Spleen (tissue), 11 donors: Measurements from ENCODE around the gene NPHP3. TPM values are rescaled to one million over a fixed set of nuclear protein-coding genes. Genes with fewer than 3 reads are reported as not detected.

ENCODE experiments used
- DNase-seq: peaks from one replicate; pipeline ENCODE4 v3.0.0-alpha.2; 2020
- H3K27ac ChIP-seq, 8 donors: fragments of 200-600 bp; sonication (generic) in 7 of 8; 1 replicate in 4 of 8; 2 replicates in 4 of 8; pipeline versions ENCODE4 v1.5.0 to v1.8.0; 2016 to 2021; ENCODE audit warnings: inconsistent platforms in 4 of 8, mild to moderate bottlenecking in 4 of 8, moderate library complexity in 1 of 8
- H3K27me3 ChIP-seq, 7 donors: fragments of 200-600 bp; sonication (generic) in 6 of 7; replicated peaks in 1 of 7; 1 replicate in 4 of 7; 2 replicates in 3 of 7; pipeline versions ENCODE4 v1.5.0 to v1.8.0; 2016 to 2021; ENCODE audit warnings: inconsistent platforms in 3 of 7, mild to moderate bottlenecking in 1 of 7
- H3K36me3 ChIP-seq, 6 donors: fragments of 200-600 bp; sonication (generic) in 5 of 6; 1 replicate in 4 of 6; 2 replicates in 2 of 6; pipeline versions ENCODE4 v1.5.0 to v1.8.0; 2016 to 2021; ENCODE audit warnings: inconsistent platforms in 2 of 6
- H3K4me1 ChIP-seq, 6 donors: fragments of 200-600 bp; sonication (generic) in 5 of 6; 1 replicate in 3 of 6; 2 replicates in 3 of 6; pipeline versions ENCODE4 v1.5.0 to v1.8.0; 2016 to 2021; ENCODE audit warnings: inconsistent platforms in 3 of 6
- H3K4me3 ChIP-seq, 8 donors: fragments of 200-600 bp; sonication (generic) in 7 of 8; 1 replicate in 4 of 8; 2 replicates in 4 of 8; pipeline versions ENCODE4 v1.5.0 to v1.8.0; 2016 to 2021; ENCODE audit warnings: inconsistent platforms in 4 of 8, mild to moderate bottlenecking in 4 of 8, moderate library complexity in 2 of 8
- H3K9me3 ChIP-seq, 8 donors: fragments of 200-600 bp; sonication (generic) in 7 of 8; 1 replicate in 4 of 8; 2 replicates in 4 of 8; pipeline versions ENCODE4 v1.5.0 to v1.8.0; 2016 to 2021; ENCODE audit warnings: inconsistent platforms in 4 of 8
- POLR2A ChIP-seq, 3 donors: fragments of 450-650 bp; IDR thresholded peaks; one replicate each; pipeline ENCODE4 v1.5.1; 2017; ENCODE audit warnings: antibody characterized with exemption in 3 of 3, mild to moderate bottlenecking in 1 of 3
- POLR2AphosphoS5 ChIP-seq, 3 donors: sonication (generic); formaldehyde crosslinking; IDR thresholded peaks; one replicate each; pipeline ENCODE4 v1.5.1; 2017; ENCODE audit warnings: antibody characterized with exemption in 3 of 3
- WGBS, 5 donors: extraction: QIAGEN DNeasy Blood & Tissue Kit in 3 of 5; methylation state at CpG; one replicate each; pipeline versions ENCODE4 v1.1.5 to v1.1.7; 2013 to 2018; 5-methylcytosine and 5-hydroxymethylcytosine counted together
- intact Hi-C: fragments of 100-400 bp; cut with DNase I; formaldehyde crosslinking; loops from one replicate; pipeline ENCODE4 v1.15.0; 2023; ENCODE audit warnings: low total_unique reads
- polyA plus RNA-seq, 3 donors: library from polyadenylated mRNA; stranded (reverse); fragments of 200-250 nt; gene quantifications; one replicate each; pipeline ENCODE4 v1.2.1, GENCODE V29; 2013
- total RNA-seq, 7 donors: library from RNA; depleted of rRNA in 3 of 7; stranded (reverse); fragments of >200 nt in 3 of 7; fragmentation: NEBNext Ultra II Directional in 4 of 7; extraction: Animal tissue kit (Norgen Biotek cat#: 25700) in 4 of 7; gene quantifications; one replicate each; pipeline versions ENCODE4 v1.1.0 to v1.2.1, GENCODE V29; 2016 to 2021
- TF ChIP-seq, protein P1 (sequence below), 11 experiments: fragments of 200-600 bp in 7 of 11; fragments of 450-650 bp in 4 of 11; sonication (generic) in 4 of 11; IDR thresholded peaks in 8 of 11; conservative IDR thresholded peaks in 3 of 11; 1 replicate in 7 of 11; 2 replicates in 4 of 11; pipeline versions ENCODE4 v1.4.0 to v1.8.0; 2016 to 2021; ENCODE audit warnings: antibody characterized with exemption in 11 of 11, inconsistent platforms in 4 of 11, mild to moderate bottlenecking in 1 of 11
- donor health status: healthy with polysubstance abuse.
- donor health status: DM: no; HTN: no; CAD: no; lungs with moderate emphysema.
- donor health status: DM: no; HTN: no; CAD: no.
- donor health status: Bipolar disorder and iron deficiency.
- donor health status: healthy.
- donor health status: DM: no; HTN: no; CAD: no.
- donor health status: DM: yes; HTN: yes; CAD: no.

NPHP3 gene
- total and polyA plus RNA-seq, 10 donors: 4.6 to 66.7 (median 30.9) TPM

DNA sequence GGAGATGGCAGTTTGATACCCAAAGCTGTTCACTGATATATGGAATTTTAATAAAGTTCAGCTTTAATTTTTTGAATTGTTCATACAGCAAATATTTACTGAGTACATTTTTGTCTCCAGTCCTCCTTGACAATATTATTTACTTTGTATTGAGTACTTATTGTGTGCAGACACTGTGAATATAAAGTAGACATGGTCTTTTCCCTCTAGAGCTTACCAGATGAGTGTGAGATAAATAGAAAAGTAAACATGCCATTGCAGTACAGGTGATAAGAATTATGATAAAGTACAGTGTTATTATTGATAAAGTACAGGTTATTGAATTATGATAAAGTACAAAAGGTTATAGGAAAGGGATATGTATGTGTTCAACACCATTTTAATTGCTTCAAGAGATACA, 60.0 kb downstream of the NPHP3 start:
- Histone ChIP-seq H3K36me3 (peaks cover 0 to 14% (median 0%) of the 10 kb centered on the region in 6 donors), H3K27me3 (no peaks in the 10 kb centered on the region), H3K9me3 (no peaks in the 10 kb centered on the region), H3K4me1 (peaks cover 24 to 75% (median 48%) of the 10 kb centered on the region in 6 donors), H3K4me3 (peak overlapping the region in 2 of 8 donors; percentile 80 to 91), H3K27ac (peak overlapping the region in 1 of 8 donors; percentile 93)
- no peak for DNase-seq
- TF ChIP-seq POLR2AphosphoS5 (IDR thresholded peaks at IDR 0.05) (no peak), POLR2A (IDR thresholded peaks at IDR 0.05) (no peak)
- TF ChIP-seq, protein P1, sequence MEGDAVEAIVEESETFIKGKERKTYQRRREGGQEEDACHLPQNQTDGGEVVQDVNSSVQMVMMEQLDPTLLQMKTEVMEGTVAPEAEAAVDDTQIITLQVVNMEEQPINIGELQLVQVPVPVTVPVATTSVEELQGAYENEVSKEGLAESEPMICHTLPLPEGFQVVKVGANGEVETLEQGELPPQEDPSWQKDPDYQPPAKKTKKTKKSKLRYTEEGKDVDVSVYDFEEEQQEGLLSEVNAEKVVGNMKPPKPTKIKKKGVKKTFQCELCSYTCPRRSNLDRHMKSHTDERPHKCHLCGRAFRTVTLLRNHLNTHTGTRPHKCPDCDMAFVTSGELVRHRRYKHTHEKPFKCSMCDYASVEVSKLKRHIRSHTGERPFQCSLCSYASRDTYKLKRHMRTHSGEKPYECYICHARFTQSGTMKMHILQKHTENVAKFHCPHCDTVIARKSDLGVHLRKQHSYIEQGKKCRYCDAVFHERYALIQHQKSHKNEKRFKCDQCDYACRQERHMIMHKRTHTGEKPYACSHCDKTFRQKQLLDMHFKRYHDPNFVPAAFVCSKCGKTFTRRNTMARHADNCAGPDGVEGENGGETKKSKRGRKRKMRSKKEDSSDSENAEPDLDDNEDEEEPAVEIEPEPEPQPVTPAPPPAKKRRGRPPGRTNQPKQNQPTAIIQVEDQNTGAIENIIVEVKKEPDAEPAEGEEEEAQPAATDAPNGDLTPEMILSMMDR (IDR thresholded peaks at IDR 0.05 in 8 of 11, conservative IDR thresholded peaks at IDR 0.05 in 3 of 11): no peak
- intact Hi-C loops: no loop called here

DNA sequence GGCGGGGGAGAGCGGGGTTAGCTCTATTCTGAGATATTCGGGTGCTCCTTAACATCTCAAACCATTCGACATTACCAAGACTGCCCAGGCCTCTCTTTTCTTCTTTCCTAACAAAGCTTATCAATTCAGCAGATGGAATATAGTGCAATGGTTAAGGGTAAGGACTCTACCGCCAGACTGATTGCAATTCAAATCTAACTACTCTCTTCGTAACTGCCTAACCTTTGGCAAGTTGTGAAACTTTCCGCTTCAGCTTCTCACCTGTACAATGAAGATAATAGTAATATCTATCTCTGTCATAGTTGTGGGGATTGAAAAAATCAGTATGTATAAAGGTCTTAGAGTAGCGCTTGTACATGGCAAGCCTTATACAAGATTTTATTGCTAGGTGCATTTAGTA, 61.1 kb downstream of the NPHP3 start:
- no peak for DNase-seq
- H3K36me3 ChIP-seq: peaks cover 0 to 3% (median 0%) of the 10 kb centered on the region in 6 donors
- H3K9me3 ChIP-seq: no peaks in the 10 kb centered on the region
- intact Hi-C loops: no loop called here
- peak overlapping the region; percentile 68 to 91 (median 85) for H3K4me3 ChIP-seq
- 19 to 33% (median 26%) methylated on average over 8 of the region's 8 CpGs for whole genome bisulfite sequencing, 5 donors
- H3K27me3 ChIP-seq: no peaks in the 10 kb centered on the region
- peaks cover 24 to 86% (median 47%) of the 10 kb centered on the region in 6 donors for H3K4me1 ChIP-seq
- H3K27ac ChIP-seq: peak overlapping the region in 6 of 8 donors; percentile 85 to 93 (median 93)
- TF ChIP-seq, protein P1 (IDR thresholded peaks at IDR 0.05 in 8 of 11, conservative IDR thresholded peaks at IDR 0.05 in 3 of 11): no peak
- TF ChIP-seq POLR2A (IDR thresholded peaks at IDR 0.05): no peak
- no peak for TF ChIP-seq POLR2AphosphoS5 (IDR thresholded peaks at IDR 0.05)

DNA sequence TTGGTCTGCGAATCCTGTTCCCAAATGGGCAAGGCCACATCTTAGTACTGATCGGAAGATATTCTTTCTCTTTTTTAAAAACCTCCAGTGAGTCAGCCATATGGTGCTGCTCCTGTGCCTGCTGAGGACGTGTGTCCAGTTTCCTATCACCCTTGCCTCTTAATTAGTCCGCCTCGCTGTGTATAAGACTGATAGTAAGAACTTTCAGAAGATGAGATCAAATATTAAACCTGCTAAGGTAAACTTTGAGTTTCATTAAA, 61.5 kb downstream of the NPHP3 start:
- 0 to 4% (median 1%) methylated on average over 5 of the region's 5 CpGs for WGBS, 5 donors
- Histone ChIP-seq H3K27me3 (no peaks in the 10 kb centered on the region), H3K27ac (peak overlapping the region; percentile 82 to 93 (median 91)), H3K4me1 (peaks cover 24 to 89% (median 47%) of the 10 kb centered on the region in 6 donors), H3K4me3 (peak overlapping the region; percentile 68 to 91 (median 85)), H3K9me3 (no peaks in the 10 kb centered on the region), H3K36me3 (no peaks in the 10 kb centered on the region)
- intact Hi-C loops: no loop called here
- no peak for DNase-seq
- TF ChIP-seq POLR2AphosphoS5 (IDR thresholded peaks at IDR 0.05) (no peak), POLR2A (IDR thresholded peaks at IDR 0.05) (no peak)
- TF ChIP-seq, protein P1 (IDR thresholded peaks at IDR 0.05 in 8 of 11, conservative IDR thresholded peaks at IDR 0.05 in 3 of 11): no peak

DNA sequence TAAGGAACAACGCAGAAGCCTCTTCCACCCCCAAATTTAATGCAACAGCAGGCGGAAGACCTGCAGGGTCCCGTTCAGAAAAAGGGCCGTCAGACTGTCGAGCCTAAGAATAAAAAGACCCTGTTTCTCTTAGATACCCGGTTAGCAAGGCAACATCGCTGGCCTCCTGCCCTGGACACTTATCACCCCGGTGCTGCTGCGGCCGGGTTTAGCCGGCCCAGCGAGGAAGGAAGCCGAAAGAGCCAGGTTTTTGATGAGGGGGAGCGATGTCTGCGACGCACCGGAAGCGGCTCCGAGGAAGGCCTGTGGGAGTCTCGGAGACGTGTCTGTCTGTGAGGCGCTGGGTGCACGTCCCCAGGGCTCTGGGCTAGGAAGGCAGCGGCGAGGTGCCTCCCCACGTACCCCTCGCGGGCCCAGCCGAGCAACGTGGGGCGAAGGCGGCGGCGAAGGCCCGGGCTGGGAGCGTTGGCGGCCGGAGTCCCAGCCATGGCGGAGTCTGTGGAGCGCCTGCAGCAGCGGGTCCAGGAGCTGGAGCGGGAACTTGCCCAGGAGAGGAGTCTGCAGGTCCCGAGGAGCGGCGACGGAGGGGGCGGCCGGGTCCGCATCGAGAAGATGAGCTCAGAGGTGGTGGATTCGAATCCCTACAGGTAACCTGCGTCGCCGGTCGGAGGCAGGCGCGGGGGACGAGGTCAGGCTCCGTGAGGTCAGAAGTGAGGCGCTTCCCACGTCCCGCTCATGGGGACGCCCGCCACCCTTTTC, 62.0 kb downstream of the NPHP3 start, which contains the start of gene UBA5:
UBA5 (plus strand) TSS at position 278 of the 759 bp plus-strand sequence; CDS start at position 487, 209 bp downstream.
- TF ChIP-seq, protein P1 (IDR thresholded peaks at IDR 0.05 in 8 of 11, conservative IDR thresholded peaks at IDR 0.05 in 3 of 11): no peak
- TF ChIP-seq POLR2A (IDR thresholded peaks at IDR 0.05) (no peak), POLR2AphosphoS5 (IDR thresholded peaks at IDR 0.05) (peak; percentile 69 to 82 (median 72))
- 0 to 1% (median 0%) methylated on average over 48 to 64 of the region's 64 CpGs for WGBS, 5 donors
- H3K9me3 ChIP-seq: no peaks in the 10 kb centered on the region
- H3K27ac ChIP-seq: peak within 1 kb of the TSS; percentile 82 to 93 (median 91)
- DNase-seq: peak; percentile 93
- H3K27me3 ChIP-seq: no peaks in the 10 kb centered on the region
- intact Hi-C loops: no loop called here
- H3K36me3 ChIP-seq: no peaks in the 10 kb centered on the region
- peak within 1 kb of the TSS; percentile 68 to 91 (median 85) for H3K4me3 ChIP-seq
- H3K4me1 ChIP-seq: peaks cover 24 to 89% (median 51%) of the 10 kb centered on the region in 6 donors
